GM18861 (cell line): ENCODE data around the gene FNDC11.
A peak's percentile ranks its signal among the peaks of the same experiment; 100 is the strongest.

Source experiments
- ATAC-seq: cut with Tn5 transposase; IDR thresholded peaks from one replicate; pipeline ENCODE4 v1.9.1; 2021; ENCODE audit not compliant: unreplicated experiment

FNDC11 gene

DNA sequence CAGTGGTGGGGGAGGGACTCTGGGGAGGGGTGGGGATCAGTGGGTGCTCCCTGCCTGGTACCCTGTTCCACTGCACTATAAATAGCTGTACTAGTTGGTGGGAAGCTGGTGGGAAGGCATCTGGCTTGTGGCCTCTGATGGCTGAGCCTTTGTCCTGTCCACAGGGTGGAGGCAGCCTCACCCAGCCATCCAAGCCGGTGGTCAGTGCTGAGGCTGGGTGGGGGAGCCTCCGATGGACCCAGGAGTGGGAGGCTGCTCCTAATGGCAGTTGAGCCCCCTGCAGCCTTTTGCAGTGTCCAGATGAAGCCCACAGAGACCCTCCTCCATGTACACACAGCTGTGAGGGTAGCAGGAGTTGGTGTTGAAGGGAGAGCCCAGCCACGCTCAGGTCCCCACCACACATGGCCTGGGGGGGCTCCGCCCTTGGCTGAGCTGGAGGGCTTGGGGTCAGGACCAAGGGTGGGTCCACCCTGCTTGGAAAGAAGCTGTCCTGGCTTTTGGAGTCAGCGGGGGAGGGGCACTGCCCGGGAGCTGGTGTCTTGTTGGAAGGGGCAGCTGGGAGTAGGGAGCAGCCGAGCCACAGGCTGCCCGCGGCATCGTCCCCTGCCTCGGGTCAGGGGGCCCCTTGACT is 30.9 kb upstream of the FNDC11 start:
- ATAC-seq, result no peak

GRCh38 chr20:63525185-63525584 is 28.8 kb upstream of the FNDC11 start:
- no peak for ATAC-seq

- ATAC-seq, result no peak
Measured at GRCh38 chr20:63525971-63526370, 28.0 kb upstream of the FNDC11 start.

GRCh38 chr20:63527184-63527583 is 26.8 kb upstream of the FNDC11 start:
- ATAC-seq, result no peak

- ATAC-seq, result no peak
Measured at GRCh38 chr20:63529180-63529860, 24.6 kb upstream of the FNDC11 start.

DNA sequence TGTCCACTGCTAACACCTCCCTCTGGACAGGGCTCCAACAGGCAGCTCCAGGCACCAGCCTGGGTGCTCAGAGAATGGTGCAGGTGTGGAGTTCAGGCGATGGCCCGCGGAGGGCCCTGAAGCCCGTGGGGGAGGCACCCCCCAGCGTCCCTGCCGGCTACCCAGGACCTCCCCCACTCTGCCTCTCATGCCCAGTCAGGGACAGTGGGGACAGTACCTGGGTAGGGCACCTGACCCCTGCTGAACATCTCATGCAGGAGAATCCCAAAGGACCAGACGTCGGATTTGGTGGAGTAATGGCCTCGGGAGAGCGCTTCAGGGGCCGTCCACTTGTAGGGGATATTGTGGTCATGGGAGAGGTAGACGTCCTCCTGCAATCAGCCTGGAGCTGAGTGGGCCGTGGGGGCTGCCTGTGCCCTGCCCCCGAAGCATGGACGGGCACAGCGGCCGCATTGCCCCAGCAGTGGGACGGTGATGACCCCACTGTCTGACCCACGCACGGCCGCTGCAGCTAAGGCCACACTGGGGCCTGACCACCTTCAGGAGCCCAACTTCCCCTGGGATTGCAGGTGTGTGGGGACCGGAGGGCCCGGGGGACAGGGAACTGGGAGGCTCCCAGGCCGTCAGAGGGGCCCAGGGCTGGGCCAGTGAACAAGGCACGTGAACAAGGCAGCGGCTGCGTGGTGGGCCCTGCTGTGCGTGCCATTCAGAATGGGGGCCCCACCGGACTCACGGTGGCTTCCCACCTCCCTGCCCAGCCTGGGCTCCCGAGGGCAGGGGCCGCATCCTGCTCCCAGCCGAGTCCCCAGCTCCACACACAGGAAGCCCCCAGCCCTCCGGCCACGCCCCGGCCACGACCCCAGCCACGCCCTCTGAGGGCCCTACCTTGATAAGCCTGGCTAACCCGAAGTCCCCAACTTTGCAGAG is 23.8 kb upstream of the FNDC11 start:
- ATAC-seq, result no peak

DNA sequence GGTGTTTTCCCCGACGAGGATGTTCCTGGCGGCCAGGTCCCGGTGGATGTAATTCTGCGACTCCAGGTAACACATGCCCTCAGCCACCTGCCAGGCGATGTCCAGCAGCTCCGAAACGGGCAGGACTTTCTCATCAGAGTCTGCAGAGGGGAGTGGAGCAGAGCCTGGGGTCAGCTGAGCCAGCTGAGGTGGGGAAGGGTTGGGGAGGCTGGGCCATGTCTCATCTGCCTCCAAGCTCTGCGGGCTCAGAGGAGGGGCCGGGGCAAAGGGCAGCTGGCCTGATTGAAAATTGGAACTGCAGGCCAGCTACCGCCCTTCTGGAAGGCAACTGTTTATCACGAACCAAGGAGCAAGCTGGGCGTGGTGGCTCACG is 23.2 kb upstream of the FNDC11 start:
- no peak for ATAC-seq

- ATAC-seq, result no peak
Measured at GRCh38 chr20:63531686-63532448, 22.1 kb upstream of the FNDC11 start.

DNA sequence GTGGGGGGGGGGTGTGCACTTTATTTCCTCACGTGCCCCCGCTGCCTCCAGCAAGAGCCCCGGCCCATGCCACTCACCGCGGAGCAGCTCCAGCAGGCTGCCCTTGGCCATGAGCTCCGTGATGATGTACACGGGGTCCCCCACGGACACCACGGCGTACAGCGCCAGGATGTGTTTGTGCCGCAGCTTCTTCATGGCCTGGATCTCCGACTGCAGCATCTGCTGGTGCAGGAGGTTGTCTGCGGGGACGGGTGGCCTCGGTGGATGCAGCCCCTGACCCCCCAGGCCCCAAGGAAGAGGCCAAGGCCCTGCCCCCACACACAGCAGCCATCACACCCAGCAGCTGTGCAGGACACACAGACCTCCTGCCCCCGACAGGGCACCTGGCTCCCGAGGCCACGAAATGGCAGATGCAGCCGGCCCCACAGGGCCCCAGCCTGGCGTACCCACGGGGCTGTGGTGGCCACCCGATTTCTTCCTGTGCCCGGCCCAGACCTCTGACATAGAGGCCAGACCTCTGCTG is 21.4 kb upstream of the FNDC11 start:
- ATAC-seq, result no peak

- ATAC-seq, result no peak
Measured at GRCh38 chr20:63533388-63533787, 20.6 kb upstream of the FNDC11 start.

DNA sequence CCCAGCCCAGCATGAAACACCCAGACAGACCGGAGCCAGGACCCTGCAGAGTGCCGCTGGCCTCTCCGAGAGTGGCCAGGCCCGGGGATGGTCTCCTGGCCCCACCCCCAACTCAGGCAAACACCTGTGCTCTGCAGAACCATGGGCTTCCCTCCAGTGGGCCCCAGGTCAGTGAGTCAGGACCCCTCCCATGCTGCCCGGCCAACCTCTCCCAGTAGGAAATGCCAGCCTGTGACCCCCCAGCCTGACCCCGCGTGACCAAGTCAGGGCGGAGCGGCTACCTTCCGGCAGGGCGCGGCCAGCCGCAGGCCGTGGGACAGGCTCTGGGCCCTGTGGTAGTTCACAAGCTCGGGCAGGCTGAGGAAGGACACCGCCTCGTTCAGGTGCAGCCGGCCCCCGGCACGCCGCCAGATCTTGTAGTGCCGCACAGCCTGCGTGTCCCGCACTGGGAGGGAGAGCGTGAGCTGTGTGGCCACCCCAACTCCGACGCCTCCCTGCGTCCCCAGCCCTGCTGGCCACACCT is 20.0 kb upstream of the FNDC11 start:
- no peak for ATAC-seq

DNA sequence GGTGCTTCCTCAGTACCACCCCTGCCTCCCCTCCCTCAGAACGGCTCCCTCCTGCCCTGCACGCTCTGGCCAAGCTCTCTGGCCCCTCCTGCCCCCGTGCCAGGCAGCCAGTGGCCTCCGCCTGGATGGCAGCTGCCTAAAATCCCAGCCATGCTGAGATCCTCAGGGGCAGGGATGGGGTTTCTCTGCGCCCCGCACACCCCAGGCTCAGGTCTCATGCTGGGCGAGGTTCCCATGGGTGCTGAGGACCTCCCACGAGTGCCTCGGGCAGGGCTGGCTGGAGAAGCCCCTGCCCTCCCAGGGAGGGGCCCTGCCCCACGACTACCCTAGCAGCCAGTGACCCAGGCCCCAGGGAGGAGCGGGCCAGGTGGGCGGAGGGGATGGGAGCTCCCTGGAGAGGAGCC is 19.5 kb upstream of the FNDC11 start:
- ATAC-seq, result no peak

GRCh38 chr20:63534831-63535651 is 18.9 kb upstream of the FNDC11 start:
- no peak for ATAC-seq

GRCh38 chr20:63536241-63536977 is 17.6 kb upstream of the FNDC11 start:
- no peak for ATAC-seq

DNA sequence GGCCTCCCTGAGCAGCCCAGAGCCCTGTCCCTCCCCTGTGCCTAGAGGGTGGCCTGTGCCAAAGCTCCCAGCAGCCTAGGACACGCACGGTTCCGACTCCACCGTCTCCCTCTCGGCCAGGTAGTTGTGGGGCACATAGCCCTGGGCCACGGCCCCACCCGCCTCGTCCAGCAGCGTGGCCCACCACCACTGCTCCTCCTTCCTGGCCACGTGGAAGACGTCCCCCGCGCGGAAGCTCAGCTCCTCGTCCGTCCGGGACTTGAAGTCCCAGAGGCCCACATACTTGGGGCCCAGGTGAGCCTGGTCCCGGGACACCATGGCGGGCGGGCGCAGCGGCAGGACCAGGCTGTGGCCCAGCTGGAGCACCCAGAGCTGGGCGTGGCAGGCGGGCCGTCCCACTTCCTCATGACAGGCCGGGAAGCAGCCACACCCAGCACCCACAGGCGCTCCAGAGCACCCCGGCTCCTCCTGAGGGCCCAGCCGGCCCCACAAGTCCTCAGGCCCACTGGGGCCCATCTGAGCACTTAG is 16.9 kb upstream of the FNDC11 start, which contains the start of gene PTK6:
Gene PTK6, minus strand, starts transcription at position 380 of the 528 bp plus-strand sequence. Its CDS starts 62 bp downstream, at position 318.
- peak; percentile 9 for ATAC-seq

- peak; percentile 76 for ATAC-seq
Measured at GRCh38 chr20:63537525-63538203, 16.3 kb upstream of the FNDC11 start.

- no peak for ATAC-seq
Measured at GRCh38 chr20:63538204-63539091, 15.5 kb upstream of the FNDC11 start.
